Smooth muscle cell of the brain vasculature (primary cell): ENCODE results near the gene RBMS3.

Experiments used
- DNase-seq: peaks from one replicate; pipeline ENCODE4 v3.0.0-alpha.2; 2012; ENCODE audit warnings: low read depth, low spot score

RBMS3 gene

DNA sequence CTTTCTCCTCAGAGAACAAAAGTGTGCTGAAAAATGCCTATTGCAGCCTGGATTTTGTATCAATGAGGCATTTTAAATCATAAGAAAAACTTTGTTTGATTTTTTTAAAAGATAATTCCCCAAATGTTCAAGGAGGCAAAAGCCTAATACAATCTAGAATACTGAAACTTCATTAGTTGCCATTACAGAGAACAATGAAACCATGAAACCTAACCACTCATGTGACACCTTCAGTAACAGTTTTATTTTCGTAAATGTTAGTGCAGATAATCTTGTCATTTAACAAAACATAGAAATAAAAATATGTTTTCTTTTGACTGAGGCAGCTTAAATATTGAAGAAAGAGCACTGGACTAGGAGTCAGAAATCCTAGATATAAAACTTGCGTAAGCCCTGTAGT is 655.9 kb downstream of the RBMS3 start:
- DNase-seq: no peak

GRCh38 chr3:29937185-29937584 is 656.3 kb downstream of the RBMS3 start:
- DNase-seq: no peak

GRCh38 chr3:29940759-29941323 is 660.0 kb downstream of the RBMS3 start:
- no peak for DNase-seq

- no peak for DNase-seq
These were observed 661.4 kb downstream of the RBMS3 start for GRCh38 chr3:29942297-29942696.

DNA sequence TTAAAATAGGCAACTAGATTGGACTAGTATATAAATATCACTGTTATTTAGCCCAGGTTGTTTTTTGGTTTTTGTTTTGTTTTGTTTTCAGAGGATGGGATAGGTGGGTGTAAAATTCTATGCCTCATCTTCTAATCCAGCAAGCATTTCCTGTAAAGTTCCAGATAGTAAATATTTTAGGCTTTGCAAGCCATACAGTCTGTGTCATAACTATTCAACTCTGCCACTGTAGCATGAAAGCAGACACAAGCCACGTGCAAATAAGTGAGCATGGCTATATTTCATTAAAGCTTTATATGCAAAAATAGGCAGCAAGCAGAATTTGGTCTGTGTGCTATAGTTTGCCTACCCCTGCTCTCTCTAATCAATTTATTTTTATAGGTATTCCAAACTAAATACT is 668.3 kb downstream of the RBMS3 start:
- DNase-seq: no peak

- no peak for DNase-seq
These were observed 669.2 kb downstream of the RBMS3 start for GRCh38 chr3:29949940-29950616.

GRCh38 chr3:29952431-29952830 is 671.6 kb downstream of the RBMS3 start:
- no peak for DNase-seq

- DNase-seq: no peak
These were observed 674.5 kb downstream of the RBMS3 start for GRCh38 chr3:29955413-29955812.

DNA sequence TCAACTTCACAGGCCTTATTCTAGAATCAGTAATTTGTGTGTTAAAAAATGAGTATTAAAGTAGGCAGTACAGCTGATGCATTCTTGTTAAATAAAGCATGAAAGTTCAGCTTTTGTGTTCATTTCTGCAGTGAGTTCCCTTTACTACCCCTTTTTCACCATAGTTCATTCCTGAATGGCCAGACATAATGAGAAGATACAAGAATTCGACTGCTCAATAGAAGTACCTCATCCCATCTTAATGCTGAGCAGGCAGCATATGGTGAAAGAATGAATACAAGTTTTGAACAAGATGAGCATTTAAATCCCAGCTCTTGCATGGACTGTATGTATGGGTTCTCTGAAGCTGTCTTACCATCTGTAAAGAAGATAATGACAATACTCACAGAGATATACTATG is 677.9 kb downstream of the RBMS3 start:
- no peak for DNase-seq

- no peak for DNase-seq
These were observed 691.0 kb downstream of the RBMS3 start for GRCh38 chr3:29971895-29972294.

- DNase-seq: no peak
These were observed 691.6 kb downstream of the RBMS3 start for GRCh38 chr3:29972320-29972993.

DNA sequence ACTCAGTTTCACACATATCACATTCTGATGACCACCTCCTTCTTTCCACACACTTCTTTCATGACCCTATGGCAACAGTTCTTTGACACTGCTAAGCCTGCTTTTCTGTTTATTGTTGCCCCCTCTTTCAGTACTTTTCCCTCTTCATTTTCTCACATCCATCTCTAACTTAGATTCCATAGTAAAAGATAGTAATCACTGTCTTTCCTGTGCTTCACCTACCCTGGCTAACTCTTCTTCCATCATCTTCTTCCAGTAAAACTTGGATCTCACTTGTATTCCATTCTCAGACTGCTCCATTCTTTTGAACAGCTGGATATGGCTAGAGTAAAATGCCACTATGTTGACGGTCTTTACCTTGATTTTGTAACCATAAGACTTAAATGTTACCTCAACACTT is 692.9 kb downstream of the RBMS3 start:
- no peak for DNase-seq

GRCh38 chr3:29976871-29977270 is 696.0 kb downstream of the RBMS3 start:
- DNase-seq: no peak

DNA sequence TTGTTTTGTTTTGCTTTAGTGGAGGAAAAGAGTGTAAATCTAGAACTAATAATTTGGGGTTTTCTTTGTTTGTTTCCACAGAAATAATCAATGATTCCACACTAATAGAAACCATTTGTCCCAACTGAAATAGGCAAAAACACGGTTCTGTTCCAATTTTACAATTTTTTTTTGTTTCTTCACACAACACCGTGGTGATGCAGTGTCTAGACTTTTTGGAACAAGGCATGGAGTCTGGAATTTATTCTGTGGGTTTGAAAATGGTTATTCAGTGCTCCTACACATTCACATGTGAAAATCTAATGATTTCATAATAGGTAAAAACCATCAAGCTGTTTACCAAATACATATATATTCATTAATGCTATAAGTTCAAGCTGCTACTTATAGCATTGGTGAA is 696.5 kb downstream of the RBMS3 start:
- DNase-seq: no peak

- no peak for DNase-seq
These were observed 697.2 kb downstream of the RBMS3 start for GRCh38 chr3:29978036-29978435.

DNA sequence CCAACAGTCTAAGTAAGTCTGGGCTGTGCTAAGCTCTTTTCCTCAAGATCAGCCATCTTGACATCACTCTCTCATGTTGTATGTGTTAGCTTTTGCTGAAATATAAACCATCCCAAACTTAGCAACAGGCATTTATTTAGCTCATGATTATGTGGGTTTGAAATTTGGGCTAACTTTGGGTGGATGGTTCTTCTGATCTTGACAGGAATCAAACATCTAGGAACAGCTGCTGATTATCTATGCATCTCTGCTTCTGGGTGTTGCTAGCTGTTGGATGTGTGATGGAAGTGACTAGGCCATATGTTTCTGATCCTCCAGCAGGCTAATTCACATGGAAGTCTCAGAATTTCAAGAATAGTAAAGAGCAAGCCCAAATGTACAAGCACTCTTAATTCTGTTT is 710.3 kb downstream of the RBMS3 start:
- no peak for DNase-seq

GRCh38 chr3:30002797-30003196 is 721.9 kb downstream of the RBMS3 start:
- DNase-seq: no peak

- no peak for DNase-seq
These were observed 722.9 kb downstream of the RBMS3 start for GRCh38 chr3:30003741-30004140.

GRCh38 chr3:30004481-30004880 is 723.6 kb downstream of the RBMS3 start:
- DNase-seq: no peak

DNA sequence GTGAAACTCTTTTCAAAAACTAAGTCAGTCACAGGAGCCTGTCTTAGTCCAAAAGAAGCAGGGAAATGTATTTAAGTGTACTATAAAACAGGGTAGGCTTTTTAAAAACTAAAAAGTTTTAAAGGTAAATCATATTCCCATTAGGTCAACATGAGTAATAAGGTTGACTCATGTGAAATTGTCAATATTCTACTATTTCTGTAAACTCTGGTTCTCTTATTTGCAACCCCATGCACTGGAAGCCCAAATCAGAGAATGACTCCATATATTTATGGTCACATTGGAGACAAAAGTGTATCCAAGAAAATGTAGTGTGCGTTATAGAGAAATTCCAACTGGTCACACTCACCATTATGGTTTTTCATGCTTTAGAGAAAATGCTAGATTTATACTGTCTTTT is 725.2 kb downstream of the RBMS3 start:
- DNase-seq: no peak

DNA sequence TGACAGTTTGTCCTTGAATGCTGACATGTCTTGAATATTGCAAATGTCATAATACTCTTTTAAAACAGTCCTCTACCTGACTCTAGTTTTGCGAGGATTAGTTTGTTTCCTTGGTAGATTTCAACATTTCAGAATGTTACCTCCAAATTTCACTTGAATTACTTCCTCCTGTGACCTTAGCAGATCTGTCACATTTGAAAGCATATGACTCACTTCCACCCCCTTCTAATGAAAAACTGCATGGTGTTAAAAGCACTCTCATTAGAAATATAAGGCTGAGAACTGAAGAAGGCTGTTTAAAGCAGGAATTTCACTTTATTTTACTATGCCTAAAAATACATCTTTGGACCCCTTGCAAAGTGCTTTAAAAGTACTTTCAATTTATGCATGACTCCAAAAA is 726.8 kb downstream of the RBMS3 start:
- no peak for DNase-seq

DNA sequence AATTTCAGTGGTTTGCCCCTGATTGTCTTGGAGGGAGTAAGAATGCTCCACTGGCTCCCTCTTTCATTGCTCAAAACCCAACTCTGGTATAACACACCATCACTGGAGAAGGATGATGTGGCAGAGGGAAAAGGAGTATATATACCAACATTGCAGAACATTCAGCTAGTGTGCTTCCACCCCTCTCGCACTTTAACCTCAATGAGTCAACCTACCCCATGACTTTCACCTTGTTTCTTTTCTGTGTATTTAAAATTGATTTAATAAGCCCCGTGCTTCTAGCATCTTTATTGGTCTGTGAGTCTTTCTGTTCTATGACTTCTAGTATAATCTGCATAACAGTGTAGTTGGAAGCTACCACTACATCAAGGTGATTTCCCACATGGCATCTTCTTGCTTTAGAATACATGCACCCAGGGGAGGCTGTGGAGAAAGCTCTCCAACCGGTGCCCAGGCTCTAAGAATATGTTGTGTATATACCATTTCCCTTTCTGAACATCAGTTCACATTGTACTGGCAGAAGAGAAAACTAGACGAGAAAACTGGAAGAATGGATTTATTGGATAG is 730.4 kb downstream of the RBMS3 start:
- no peak for DNase-seq
